K562 (cell line): ENCODE results near the gene GLE1. TPM values are rescaled to one million over a fixed set of nuclear protein-coding genes. Genes with fewer than 3 reads are reported as not detected.
A peak's percentile ranks its signal among the peaks of the same experiment; 100 is the strongest.

Experiments used
- ARNT ChIP-seq, 2 experiments: fragments of 450-650 bp; IDR thresholded peaks; 2 replicates each; pipeline ENCODE4 v1.6.1; 2016; ENCODE audit warnings: mild to moderate bottlenecking in 1 of 2
- CHCHD3 ChIP-seq: fragments of 250-450 bp; sonication (Bioruptor Pico); IDR thresholded peaks from 2 replicates; pipeline ENCODE4 v2.1.2; 2022; ENCODE audit warnings: mild to moderate bottlenecking
- CREM ChIP-seq: IDR thresholded peaks from 2 replicates; pipeline ENCODE4 v1.6.1; 2014; ENCODE audit warnings: antibody characterized with exemption, low read depth
- HDAC8 ChIP-seq: fragments of 450-650 bp; IDR thresholded peaks from 2 replicates; pipeline ENCODE4 v1.6.1; 2016; ENCODE audit warnings: mild to moderate bottlenecking, missing genetic modification characterization, moderate library complexity, missing compliant biosample characterization
- MAFG ChIP-seq: fragments of 450-650 bp; conservative IDR thresholded peaks from 2 replicates; pipeline ENCODE4 v1.6.1; 2016; ENCODE audit warnings: missing genetic modification characterization, missing compliant biosample characterization
- NFATC3 ChIP-seq: fragments of 450-650 bp; IDR thresholded peaks from 2 replicates; pipeline ENCODE4 v1.6.1; 2017; ENCODE audit warnings: mild to moderate bottlenecking
- SAP30 ChIP-seq: fragments of 200-600 bp; sonication (generic); IDR thresholded peaks from 2 replicates; pipeline ENCODE4 v1.6.1; 2012; ENCODE audit warnings: borderline replicate concordance, low read depth, mild to moderate bottlenecking, moderate library complexity, low read length, control low read depth, inconsistent platforms; ENCODE audit not compliant: insufficient read depth, poor library complexity, severe bottlenecking
- TEAD1 ChIP-seq, 2 experiments: fragments of 450-650 bp in 1 of 2; sonication (generic) in 1 of 2; formaldehyde crosslinking; IDR thresholded peaks; 2 replicates each; pipeline versions ENCODE4 v1.4.0 to v1.8.0; 2020 to 2022; ENCODE audit warnings: mild to moderate bottlenecking in 2 of 2, missing genetic modification reagents in 1 of 2
- U2AF2 ChIP-seq: fragments of 200-400 bp; formaldehyde crosslinking; optimal IDR thresholded peaks from 2 replicates; pipeline ENCODE3; 2017; ENCODE audit warnings: low read depth, mild to moderate bottlenecking, low read length
- ZNF184 ChIP-seq: sonication (generic); formaldehyde crosslinking; IDR thresholded peaks from 2 replicates; pipeline ENCODE4 v1.5.0; 2020; ENCODE audit warnings: missing genetic modification reagents
- ZNF407 ChIP-seq: fragments of 450-650 bp; IDR thresholded peaks from 2 replicates; pipeline ENCODE4 v1.6.1; 2016; ENCODE audit warnings: low read depth
- ZNF668 ChIP-seq: fragments of 250-450 bp; sonication (Bioruptor Pico); IDR thresholded peaks from 2 replicates; pipeline ENCODE4 v1.8.0; 2022; ENCODE audit warnings: mild to moderate bottlenecking, inconsistent platforms
- polyA plus RNA-seq, 8 experiments: library from polyadenylated mRNA; depleted of rRNA in 4 of 8; stranded (reverse) in 5 of 8; unstranded in 3 of 8; fragments of >200 nt; fragmentation: Nextera tagmentation in 2 of 8; fragmentation: Illumina TruSeq in 1 of 8; extraction: Ambion mirVana in 2 of 8; extraction: Trizol in 1 of 8; gene quantifications; 2 replicates each; pipeline versions ENCODE4 v1.2.1 to v1.2.3, GENCODE V29; 2011 to 2014; ENCODE audit warnings: inconsistent platforms in 1 of 8, missing spikeins in 1 of 8
- total RNA-seq, 7 experiments: library from RNA; depleted of rRNA in 6 of 7; stranded (reverse); fragments of >200 nt in 6 of 7; fragmentation: Illumina TruSeq in 2 of 7; extraction: Trizol in 2 of 7; gene quantifications; 2 replicates each; pipeline versions ENCODE4 v1.2.1 to v1.2.3, GENCODE V29; 2011 to 2021; ENCODE audit warnings: low replicate concordance in 1 of 7
- TF ChIP-seq, protein P1 (sequence below): sonication (generic); formaldehyde crosslinking; IDR thresholded peaks from 2 replicates; pipeline ENCODE4 v1.5.0; 2020; ENCODE audit warnings: missing genetic modification reagents
- TF ChIP-seq, protein P2 (sequence below): fragments of 250-450 bp; sonication (Bioruptor Pico); IDR thresholded peaks from 2 replicates; pipeline ENCODE4 v1.4.0; 2020; ENCODE audit warnings: borderline replicate concordance
- TF ChIP-seq, protein P3 (sequence below): fragments of 450-650 bp; formaldehyde crosslinking; IDR thresholded peaks from 2 replicates; pipeline ENCODE4 v1.4.0; 2022; ENCODE audit warnings: mild to moderate bottlenecking, moderate library complexity

GLE1 gene
- total and polyA plus RNA-seq, 9 of the 15 experiments (the other 6 are each of a cell fraction or from before 2014, with no cell fraction given) = 15.9 to 44.8 (median 37.6) TPM

- TF ChIP-seq ZNF407 (no peak), U2AF2 (no peak), ARNT (IDR thresholded peaks at IDR 0.05) (no peak), CREM (peak; percentile 51; the same call in 1 of the 2 replicates), ZNF668 (CRISPR knock-in tag) (no peak), MAFG (tag) (no peak), SAP30 (no peak), TEAD1 (CRISPR knock-in tag; IDR thresholded peaks at IDR 0.05) (peak; percentile 80 to 97), CHCHD3 (CRISPR knock-in tag) (no peak), HDAC8 (tag) (no peak), NFATC3 (no peak), ZNF184 (CRISPR knock-in tag) (no peak)
- TF ChIP-seq, protein P1, sequence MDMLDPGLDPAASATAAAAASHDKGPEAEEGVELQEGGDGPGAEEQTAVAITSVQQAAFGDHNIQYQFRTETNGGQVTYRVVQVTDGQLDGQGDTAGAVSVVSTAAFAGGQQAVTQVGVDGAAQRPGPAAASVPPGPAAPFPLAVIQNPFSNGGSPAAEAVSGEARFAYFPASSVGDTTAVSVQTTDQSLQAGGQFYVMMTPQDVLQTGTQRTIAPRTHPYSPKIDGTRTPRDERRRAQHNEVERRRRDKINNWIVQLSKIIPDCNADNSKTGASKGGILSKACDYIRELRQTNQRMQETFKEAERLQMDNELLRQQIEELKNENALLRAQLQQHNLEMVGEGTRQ = no peak
- TF ChIP-seq, protein P2, sequence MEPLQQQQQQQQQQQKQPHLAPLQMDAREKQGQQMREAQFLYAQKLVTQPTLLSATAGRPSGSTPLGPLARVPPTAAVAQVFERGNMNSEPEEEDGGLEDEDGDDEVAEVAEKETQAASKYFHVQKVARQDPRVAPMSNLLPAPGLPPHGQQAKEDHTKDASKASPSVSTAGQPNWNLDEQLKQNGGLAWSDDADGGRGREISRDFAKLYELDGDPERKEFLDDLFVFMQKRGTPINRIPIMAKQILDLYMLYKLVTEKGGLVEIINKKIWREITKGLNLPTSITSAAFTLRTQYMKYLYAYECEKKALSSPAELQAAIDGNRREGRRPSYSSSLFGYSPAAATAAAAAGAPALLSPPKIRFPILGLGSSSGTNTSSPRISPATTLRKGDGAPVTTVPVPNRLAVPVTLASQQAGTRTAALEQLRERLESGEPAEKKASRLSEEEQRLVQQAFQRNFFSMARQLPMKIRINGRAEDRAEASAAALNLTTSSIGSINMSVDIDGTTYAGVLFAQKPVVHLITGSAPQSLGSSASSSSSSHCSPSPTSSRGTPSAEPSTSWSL (CRISPR knock-in tag) = no peak
- TF ChIP-seq, protein P3, sequence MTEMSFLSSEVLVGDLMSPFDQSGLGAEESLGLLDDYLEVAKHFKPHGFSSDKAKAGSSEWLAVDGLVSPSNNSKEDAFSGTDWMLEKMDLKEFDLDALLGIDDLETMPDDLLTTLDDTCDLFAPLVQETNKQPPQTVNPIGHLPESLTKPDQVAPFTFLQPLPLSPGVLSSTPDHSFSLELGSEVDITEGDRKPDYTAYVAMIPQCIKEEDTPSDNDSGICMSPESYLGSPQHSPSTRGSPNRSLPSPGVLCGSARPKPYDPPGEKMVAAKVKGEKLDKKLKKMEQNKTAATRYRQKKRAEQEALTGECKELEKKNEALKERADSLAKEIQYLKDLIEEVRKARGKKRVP (CRISPR knock-in tag) = no peak
These were observed 49.8 kb downstream of the GLE1 start (continued) for GRCh38 chr9:128554155-128554862.
